ENCODE data around the gene PLA2G6. TPM values are rescaled to one million over a fixed set of nuclear protein-coding genes. Genes with fewer than 3 reads are reported as not detected.
"Not testable (repeated sequence)": the region's sequence is repeated elsewhere in the genome, so short reads cannot be mapped to it uniquely, and the experiment has no call there.

The PLA2G6 gene
- total RNA-seq, 1 experiment from 2014 or later: 6.2 TPM

DNA sequence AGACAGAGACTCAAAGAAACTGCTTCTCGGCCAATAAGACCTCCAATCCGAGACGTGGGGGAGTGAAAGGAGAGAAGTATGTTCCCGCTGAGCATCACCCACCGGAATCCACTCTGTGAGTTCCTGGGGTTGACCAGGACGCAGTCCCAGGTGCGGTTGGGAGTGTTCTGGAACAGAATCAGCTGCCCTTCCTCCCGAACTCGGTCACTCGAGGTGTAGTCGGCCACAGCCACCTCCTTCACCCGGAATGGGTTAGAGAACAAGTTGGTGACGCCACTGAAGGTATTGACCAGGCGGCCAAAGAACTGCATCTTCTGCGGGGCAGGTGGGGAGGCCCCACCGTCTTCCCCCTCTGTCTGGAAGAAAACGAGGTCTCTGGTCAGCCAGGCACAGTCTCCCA lies 12.5 kb downstream of the PLA2G6 start:
- DNase-seq (ENCODE audit: low spot score): no peak

DNA sequence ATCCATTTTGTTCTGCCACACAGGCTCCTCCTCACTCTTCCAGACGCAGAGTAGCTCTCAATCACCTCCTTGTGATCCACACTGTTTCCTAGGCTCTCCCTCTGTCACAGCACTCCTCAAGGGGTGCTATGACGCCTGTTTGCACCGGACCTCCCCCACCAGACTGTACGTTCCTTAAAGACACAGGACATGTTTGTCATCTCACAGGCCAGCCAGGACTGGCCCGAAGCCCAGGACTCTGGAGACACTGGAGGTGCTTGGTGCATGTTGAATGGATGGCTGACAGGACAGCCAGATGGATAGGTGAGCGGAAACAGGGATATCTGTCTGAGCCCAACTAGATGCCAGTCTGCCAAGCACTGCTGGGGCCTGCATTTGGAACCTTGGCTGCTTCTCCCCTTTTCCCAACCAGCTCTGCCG lies 13.6 kb downstream of the PLA2G6 start:
- no peak for DNase-seq (ENCODE audit: low spot score)

DNA sequence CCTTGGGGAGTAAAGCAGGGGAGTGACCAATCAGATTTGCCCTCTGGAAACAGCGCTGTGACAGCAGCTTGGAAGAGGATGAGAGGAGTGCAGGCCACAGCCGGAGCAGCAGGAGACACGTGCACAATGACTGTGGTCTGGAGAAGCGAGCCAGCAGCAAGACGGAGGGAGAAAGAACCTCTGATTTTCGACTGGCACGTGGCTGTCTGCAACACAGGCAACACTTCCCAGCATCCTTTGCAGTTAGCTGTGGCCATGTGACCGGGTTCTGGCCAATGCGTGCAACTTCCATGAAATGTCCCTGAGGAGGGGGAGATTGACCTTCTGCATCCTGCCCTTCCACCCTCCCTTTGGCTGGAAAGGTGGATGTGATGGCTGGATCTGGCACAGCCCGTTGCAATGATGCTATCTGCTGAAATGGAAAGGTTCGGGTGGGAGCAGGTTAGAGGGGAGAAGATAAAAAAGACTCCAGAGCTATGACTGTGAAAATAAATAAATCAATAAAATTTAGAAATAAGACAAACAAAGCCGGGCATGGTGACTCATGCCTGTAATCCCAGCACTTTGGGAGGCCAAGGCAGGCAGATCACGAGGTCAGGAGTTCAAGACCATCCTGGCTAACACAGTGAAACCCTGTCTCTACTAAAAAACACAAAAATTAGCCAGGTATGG lies 15.6 kb downstream of the PLA2G6 start:
- DNase-seq (ENCODE audit: low spot score): no peak

DNA sequence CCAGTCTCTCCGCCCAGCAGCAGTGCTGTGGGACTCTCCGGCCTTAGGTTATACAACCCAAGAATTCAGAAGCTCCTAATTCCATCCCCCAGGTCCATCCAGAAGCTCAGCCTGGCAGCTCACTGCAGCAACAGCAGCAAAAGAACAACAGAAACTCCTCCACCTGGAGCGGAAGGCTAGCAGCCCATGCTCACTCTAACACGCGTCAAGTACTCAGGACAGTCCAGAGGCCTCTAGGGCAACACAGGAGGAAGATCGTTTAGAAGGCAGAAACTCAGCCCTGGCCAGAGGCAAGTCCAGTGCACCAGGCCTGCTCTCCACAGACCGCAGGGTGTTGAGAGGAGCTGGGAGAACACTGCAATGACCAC lies 17.1 kb downstream of the PLA2G6 start:
- DNase-seq (ENCODE audit: low spot score): no peak

DNA sequence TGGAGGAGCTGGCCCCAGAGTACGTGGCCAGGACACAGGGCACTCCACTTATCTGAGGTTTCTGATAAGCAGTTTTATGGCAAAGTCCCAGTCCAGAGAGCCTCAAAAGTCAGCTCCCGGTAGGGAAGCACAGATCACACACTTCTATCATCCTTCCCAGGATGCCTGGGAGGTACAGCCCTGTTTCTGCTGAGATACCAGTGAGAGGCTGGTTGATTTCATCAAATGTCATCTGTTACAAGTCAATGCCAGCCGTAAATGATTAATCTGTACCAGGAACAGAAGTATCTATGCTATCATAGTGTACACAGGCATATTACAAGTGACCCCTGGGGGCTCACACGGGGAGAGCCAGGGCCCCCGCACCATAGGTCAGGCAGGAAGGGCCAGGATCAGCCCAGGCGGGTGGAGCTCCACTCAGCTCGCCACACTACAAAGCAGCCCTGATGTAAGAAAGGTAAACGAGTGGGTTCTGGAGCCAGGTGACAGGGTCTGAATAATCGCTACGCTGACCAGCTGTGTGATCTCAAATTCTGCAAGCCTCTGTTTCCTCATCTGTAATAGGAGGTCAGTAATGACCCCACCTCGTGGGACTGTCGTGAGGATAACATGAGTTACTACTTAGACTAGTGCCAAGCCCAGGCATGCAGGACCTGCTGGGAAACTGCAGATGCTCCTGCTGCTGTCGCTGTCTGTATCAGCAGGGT lies 17.6 kb downstream of the PLA2G6 start:
- DNase-seq (ENCODE audit: low spot score): no peak

DNA sequence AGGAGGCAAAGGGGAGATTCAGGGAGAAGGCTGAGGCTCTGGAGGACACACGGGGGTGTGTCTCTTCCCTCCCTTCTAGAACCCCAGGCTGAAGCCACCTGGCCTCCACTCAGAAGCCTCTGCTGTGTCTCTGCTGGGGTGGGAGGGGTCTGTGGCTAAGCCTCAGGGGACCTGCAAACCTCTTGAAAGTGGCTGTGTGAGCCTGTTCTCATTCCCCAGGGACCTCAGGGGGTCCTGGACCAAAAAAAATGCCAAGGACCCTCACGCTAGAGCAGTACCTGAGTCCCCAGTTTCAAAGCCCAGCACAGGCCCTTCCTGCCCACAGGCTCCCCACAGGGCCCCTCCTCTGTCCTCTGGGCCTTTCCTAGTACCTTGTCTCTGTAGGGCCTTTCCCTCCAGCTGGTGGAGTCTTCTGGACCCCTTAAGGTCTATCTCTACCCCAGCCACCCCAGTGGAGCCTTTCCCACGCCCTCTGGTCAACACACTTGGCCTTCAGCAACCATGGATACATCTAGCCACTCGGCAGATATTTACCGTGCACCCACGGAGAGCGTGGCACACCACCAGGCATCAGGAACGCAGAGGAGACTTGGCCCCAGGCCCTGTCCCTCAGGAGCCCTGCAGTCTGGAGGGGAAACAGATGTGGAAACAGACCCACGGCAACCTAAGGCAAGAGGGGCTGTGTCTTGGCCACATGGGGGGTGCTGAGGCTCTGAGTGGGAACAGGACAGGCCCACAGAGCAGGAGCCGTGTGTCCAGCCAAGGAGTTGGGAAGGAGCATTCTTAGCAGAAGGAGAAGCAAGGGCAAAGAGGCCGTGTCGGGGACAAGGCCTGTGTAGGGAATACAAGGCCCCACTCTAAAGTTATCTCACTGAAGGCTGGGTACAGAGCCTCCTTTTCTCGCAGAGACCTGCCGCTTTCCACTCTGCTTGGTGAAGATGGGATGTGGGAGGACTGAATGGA lies 18.5 kb downstream of the PLA2G6 start:
- no peak for DNase-seq (ENCODE audit: low spot score)

DNA sequence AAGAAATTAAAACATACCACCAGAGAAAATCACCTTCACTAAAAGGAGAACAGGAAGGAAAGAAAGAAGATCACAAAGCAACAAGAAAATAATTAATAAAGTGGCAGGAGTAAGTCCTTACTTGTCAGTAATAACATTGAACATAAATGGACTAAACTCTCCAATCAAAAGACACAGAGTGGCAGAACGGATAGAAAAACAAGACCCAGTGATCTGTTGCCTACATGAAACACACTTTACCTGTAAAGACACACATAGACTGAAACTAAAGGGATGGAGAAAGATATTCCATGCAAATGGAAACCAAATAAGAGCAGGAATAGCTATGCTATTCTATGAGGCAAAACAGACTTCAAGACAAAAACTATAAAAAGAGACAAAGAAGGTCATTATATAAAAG lies 25.9 kb downstream of the PLA2G6 start:
- no peak for DNase-seq (ENCODE audit: low spot score)

DNA sequence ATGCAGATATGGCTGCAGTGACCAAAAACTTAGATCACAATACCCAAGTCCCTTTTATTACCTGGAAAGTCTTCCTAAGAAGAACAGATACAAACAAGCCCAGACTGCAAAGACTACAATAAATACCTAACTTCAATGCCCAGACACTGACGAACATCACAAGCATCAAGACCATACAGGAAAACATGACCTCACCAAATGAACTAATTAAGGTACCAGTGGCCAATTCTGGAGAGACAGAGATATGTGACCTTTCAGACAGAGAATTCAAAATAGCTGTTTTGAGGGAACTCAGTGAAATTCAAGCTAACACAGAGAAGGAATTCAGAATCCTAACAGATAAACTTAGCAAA lies 27.1 kb downstream of the PLA2G6 start:
- not testable (repeated sequence) for DNase-seq (ENCODE audit: low spot score)

DNA sequence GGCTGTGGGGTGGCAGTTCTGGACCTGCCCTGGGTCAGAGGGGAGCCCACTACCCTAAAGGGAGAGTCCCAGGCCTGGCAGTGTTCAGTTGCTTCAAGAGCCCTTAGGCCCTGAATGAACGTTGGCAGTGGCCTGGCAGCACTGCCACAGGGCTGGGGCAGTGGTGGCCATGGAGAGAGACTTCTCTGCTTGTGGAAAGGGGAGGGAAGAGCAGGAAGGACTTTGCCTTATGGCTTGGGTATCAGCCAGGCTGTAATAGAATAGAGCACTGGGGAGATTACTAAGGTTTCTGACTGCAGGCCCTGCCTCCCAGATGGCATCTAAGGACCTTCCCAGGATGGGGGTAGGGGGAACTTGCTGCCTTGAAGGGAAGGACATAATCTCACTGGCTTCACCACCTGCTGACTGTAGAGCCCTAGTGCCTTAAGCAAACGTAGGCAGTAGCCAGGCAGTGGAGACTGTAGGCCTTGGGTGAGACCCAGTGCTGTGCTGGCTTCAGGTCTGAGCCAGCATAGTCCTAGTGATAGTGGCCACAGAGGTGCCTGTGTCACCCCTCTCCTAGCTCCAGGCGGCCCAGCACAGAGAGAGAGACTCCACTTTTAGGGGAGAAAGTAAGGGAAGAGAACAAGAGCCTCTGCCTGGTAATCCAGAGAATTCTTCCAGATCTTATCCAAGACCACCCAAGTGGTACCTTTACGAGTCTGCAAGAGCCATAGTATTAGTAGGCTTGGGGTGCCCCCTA lies 27.6 kb downstream of the PLA2G6 start:
- DNase-seq (ENCODE audit: low spot score): no peak

DNA sequence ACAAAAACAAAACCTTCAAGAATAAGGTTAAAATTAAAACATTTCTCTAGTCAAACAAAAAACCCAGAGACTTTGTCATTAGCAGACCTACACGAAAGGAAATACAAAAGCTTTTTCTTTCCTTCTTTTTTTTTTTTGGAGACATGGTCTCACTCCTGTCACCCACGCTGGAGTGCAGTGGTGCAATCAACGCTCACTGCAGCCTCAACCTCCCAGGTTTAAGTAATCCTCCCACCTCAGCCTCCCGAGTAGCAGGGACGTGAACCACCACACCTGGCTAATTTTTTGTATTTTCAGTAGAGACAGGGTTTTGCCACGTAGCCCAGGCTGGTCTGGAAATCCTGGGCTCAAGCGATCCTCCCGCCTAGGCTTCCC lies 30.5 kb downstream of the PLA2G6 start:
- no peak for DNase-seq (ENCODE audit: low spot score)

DNA sequence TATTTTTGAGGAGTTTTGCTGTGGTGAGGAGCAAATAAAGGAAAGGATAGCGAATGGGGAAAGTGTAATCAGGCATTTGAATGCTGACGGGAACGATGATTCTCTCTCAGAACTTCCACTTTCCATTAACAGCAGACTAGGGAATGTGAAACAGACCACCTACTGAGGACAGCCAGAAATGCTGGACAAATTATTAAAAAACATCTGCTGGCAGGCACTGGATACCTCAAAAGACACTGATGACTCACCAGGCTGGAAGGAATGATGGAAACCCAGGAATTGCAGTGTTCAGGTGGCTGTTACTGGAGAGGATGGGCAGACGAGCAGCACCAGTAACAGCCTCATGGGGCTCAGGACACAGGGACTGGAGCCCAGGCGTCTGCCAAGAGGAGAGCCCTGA lies 33.4 kb downstream of the PLA2G6 start:
- DNase-seq (ENCODE audit: low spot score): peak; percentile 84

DNA sequence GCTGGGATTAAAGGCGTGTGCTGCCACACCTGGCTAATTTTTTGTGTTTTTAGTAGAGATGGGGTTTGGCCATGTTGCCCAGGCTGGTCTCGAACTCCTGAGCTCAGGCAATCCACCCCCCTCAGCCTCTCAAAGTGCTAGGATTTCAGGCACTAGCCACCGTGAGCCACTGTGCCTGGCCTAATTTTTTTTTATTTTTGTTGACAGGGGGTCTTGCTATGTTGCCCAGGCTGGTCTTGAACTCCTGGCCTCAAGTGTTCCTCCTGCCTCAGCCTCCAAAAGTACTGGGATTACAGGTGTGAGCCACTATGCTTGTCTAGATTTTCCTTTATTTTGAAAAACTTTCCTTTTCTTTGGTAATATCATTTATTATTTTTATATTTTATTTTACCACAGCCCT lies 35.5 kb downstream of the PLA2G6 start:
- not testable (repeated sequence) for DNase-seq (ENCODE audit: low spot score)

DNA sequence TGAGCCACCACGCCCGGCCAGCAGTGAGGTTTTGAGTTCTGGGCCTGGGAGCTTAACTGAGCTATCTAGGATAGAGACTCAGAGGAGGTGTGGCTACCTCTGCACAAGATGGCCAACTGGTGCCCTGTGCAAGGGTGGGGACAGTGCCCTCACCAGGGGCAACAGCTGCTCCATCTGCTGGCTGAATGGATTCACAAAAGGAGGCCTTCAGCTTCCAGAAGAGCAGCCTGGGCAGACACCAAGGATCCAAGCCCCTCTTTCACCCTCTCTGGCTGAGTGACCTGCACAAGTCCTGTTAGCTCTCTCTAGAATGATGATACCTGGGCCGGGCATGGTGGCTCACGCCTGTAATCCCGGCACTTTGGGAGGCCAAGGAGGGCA lies 37.6 kb downstream of the PLA2G6 start:
- peak; percentile 25 for DNase-seq (ENCODE audit: low spot score)

DNA sequence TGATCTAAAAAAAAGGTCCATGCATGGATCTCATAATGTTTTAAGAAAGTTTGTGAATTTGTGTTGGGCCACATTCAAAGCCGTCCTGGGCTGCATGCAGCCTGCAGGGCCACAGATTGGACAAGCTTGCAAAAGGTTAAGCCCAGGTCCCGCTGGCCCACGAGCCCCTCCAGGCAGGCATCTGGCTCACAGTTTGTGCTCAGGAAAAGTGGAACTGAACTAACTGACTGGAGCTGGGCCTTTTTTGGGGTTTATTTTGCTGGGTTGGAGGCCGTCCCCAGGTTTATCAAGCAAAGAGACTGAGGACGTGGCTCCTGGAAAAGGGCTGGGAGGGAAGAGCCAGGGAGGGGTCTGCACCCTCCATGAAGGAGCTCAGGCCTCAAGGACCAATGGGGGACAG lies 39.0 kb downstream of the PLA2G6 start:
- no peak for DNase-seq (ENCODE audit: low spot score)

DNA sequence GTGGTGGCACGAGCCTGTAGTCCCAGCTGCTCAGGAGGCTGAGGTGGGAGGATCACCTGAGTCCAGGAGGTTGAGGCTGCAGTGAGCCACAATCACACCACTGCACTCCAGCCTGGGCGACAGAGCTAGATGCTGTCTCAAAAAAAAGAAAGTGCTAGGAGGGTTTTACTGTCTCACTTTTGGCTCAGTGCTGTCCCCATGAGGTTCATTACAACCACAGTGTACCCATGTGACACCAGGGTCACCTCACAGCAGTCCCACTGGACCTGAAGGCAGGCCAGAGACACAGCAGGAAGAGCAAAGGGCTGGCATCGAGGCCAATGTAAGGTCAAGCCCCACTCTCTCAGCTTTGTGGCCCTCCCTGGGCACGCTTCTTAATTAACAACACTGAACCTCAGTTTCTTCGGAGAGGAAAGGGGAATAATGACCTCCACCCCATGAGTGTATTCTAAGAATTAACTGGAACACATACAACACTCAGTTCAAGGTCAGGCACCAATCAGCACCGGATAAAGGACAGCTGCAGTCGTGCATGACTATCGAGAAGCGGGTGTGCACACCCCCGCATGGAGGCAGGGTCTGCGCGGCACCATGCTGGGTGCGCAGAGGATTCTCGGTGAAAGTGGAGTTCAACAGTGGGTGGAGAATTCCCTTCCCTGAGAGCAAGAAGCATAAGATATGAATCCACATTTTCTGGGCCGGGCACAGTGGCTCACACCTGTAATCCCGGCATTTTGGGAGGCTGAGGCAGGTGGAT lies 40.2 kb downstream of the PLA2G6 start:
- no peak for DNase-seq (ENCODE audit: low spot score)

DNA sequence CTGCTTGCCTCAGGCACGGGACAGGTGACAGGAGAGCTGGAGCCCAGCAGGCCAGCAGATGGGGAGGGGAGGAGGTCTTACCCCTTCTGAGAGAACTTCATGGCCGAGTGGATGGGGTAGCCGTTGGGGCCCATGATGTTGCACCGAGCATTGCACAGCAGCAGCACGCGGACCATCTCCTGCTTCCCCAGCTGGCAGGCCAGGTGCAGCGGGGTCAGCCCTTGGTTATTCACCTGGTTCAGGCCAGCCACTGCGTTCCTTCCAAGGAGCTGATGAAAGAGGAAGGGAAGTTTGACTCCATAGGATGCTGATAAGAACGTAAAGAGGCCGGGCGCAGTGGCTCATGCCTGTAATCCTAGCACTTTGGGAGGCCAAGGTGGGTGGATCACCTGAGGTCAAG lies 41.7 kb downstream of the PLA2G6 start:
- no peak for DNase-seq (ENCODE audit: low spot score)

DNA sequence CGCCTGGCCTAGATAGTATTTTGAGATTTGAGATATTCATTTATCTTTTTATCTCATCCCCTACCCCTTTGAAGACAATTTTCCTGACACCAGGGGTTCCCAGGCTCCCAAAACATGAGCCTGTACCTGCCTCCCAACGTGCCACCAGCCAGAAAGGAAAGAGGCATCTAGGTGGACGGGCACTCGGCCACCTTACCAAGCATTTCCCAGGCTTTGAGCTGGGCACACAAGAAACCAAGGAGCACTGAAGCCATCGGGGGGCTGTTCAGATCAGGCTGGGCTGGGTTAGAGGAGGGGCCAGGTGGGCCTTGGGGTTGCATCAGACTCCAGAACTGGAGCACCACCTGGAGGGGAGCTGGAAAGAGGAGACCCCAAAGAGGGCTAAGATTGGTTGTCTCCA lies 42.7 kb downstream of the PLA2G6 start:
- DNase-seq (ENCODE audit: low spot score): no peak

DNA sequence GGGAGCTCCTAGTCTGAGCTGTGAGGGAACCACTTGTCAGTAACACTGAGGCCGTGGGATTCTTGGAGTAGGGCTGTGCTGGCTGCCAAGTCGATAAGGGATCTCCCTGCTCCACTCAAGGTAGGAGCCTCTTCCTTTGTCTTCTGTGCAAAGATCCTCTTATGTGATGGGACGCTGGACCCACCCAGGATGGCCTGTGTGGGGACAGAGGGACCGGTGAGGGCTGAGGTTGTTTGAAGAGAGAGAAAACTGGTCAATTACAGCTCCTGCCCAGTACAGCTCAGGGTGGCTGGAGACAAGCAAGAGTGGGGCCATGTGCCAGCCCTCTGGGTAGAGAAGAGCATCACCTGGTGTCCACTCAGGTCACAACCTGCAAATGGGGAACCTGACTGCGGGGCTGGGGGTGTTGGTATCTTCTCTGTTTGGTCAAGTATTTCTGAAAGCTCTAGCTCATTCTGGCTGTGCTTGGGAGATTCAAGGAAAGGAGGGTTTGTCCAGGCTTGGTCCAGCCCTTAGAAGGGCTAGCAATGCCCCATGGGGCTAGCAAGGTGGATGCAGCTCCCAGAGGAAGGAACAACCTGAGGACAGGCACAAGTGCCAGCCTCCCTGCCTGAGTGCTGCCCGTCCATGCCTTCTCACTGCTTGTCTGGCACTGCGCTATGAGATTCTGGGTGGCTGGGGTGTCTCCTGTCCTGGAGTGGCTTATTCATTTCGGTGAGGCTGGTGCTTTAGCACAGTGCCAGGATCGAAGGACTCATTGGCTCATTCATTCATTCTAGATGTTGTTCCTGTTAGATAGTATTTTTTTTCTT lies 43.5 kb downstream of the PLA2G6 start:
- no peak for DNase-seq (ENCODE audit: low spot score)

DNA sequence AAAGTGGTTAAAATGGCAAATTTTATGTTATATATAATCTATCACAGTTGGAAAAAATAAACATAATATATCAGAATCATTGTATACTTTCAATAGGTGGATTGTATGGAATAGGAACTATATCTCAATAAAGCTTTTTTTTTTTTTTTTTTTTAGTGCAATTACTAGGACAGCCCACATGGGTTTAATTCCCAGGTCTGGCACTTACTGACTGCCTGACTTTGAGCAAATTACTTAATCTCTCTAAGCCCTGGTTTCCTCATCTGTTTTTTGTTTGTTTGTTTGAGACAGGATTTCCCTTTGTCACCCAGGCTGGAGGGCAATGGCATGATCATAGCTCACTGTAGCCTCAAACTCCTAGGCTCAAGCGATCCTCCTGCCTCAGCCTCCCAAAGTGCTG lies 45.0 kb downstream of the PLA2G6 start:
- DNase-seq (ENCODE audit: low spot score): no peak

DNA sequence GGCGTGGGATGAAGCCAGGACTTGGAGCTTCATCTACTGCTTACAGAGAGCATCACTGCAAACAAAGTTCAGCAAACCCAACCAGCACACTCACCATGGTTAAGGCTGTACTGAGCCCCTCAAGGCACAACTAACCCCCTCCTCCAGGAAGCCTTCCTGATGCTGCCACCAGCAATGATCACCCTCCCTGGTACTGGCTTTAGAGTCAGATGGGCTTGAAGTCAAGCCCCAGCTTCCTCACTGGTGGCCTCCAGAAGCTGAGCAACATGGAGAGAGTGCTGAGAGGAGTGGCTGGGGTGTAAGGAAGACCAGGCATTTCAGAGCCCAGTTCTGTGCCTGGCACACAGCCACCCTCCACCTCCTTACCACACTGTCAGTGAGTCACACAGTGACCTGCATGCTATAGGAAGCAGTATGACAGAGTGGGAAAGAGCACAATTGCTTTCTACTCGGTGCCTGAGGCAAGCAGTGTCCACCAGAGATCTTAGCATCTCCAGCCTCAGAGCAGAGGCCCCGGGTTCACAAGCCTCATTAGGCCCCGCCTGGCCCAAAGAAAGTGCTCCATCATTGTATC lies 46.4 kb downstream of the PLA2G6 start:
- DNase-seq (ENCODE audit: low spot score): peak; percentile 80
